ENCODE results near the gene GRM7.

GRM7 gene

GRCh38 chr3:7607083-7607482, 746.2 kb downstream of the GRM7 start:
- in situ Hi-C loops (cut with MboI; ENCODE audit: low sequenced_read_pairs, unreplicated experiment): no loop called here
- no peak for DNase-seq (ENCODE audit: low spot score)
- no peak for TF ChIP-seq CTCF (IDR thresholded peaks at IDR 0.05; ENCODE audit: borderline replicate concordance, control extremely low read depth, extremely low read depth, insufficient read depth, missing control alignments)

DNA sequence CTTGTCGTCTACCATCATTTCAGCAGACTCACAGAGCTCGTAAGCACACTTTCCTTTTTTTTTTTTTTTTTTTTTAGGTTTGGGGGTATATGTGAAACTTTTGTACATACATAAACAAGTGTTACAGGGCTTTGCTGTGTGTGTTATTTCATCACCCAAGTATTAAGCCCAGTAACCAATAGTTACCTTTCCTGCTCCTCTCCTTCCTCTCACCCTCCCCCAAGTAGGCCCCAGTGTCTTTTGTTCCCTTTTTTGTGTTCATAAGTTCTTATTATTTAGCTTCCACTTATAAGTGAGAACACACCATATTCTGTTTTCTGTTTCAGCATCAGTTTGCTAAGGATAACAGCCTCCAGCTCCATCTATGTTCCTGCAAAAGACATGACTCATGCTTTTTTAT, 746.8 kb downstream of the GRM7 start:
- in situ Hi-C loops (cut with MboI; ENCODE audit: low sequenced_read_pairs, unreplicated experiment): no loop called here
- TF ChIP-seq CTCF (IDR thresholded peaks at IDR 0.05; ENCODE audit: borderline replicate concordance, control extremely low read depth, extremely low read depth, insufficient read depth, missing control alignments): no peak
- DNase-seq (ENCODE audit: low spot score): no peak

DNA sequence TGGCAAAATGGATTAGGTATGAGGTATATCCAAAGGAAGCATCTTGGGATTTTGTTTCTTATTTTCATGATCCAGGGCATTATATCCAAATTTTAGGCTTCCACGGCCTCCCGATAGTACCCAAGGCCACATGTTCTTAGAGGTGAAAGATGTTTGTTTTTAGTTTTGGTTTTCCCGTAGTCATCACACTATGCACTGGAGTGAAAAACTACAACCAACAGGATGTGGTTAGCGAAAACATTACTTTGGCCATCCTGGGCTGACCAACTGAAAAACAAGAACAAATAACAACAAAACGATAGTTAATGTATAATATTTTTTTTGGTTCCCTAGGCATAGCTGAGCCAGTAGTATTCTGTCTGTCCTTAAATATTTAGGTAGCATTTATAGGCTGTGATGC, 749.7 kb downstream of the GRM7 start:
- no peak for DNase-seq (ENCODE audit: low spot score)
- in situ Hi-C loops (cut with MboI; ENCODE audit: low sequenced_read_pairs, unreplicated experiment): no loop called here
- TF ChIP-seq CTCF (IDR thresholded peaks at IDR 0.05; ENCODE audit: borderline replicate concordance, control extremely low read depth, extremely low read depth, insufficient read depth, missing control alignments): no peak

GRCh38 chr3:7615043-7615442, 754.1 kb downstream of the GRM7 start:
- no peak for TF ChIP-seq CTCF (IDR thresholded peaks at IDR 0.05; ENCODE audit: borderline replicate concordance, control extremely low read depth, extremely low read depth, insufficient read depth, missing control alignments)
- in situ Hi-C loops (cut with MboI; ENCODE audit: low sequenced_read_pairs, unreplicated experiment): no loop called here
- no peak for DNase-seq (ENCODE audit: low spot score)

DNA sequence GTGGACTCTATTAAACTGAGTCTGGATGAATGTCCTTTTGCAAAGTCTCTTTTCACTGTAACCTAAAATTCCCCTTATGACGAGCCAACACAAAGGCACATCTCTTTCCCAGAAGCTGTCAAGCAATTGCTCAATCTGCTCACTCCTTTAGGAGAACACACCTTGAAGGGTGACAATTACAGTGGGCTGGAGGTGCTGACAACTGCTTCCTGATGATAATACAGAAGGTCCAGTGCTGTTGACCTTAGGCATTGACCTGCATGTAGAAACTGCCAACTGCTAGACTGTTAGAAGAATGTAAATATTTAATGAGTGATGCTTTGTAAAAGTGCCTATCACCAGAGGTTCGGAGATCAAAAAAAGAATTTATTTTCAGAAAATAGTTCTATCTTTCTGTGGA, 757.7 kb downstream of the GRM7 start:
- no peak for TF ChIP-seq CTCF (IDR thresholded peaks at IDR 0.05; ENCODE audit: borderline replicate concordance, control extremely low read depth, extremely low read depth, insufficient read depth, missing control alignments)

DNA sequence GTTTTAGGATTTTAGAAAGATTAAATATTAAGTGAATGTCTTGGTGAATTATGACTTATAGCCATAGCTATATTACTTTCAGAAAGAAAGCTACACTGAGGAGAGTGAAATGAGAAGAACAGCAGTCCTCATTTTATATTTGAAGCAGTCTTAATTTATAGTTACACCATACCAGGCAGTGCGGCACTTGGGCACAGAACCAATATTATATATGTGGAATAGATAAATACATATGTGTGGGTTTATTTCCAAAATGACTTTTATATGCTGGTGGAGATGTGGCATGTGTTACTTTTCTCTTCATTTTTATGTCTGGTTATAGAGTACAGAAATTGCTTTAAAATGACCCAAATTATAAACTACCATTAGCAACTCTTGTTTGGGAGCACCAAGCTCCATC, 759.5 kb downstream of the GRM7 start:
- no peak for DNase-seq (ENCODE audit: low spot score)
- no peak for TF ChIP-seq CTCF (IDR thresholded peaks at IDR 0.05; ENCODE audit: borderline replicate concordance, control extremely low read depth, extremely low read depth, insufficient read depth, missing control alignments)
- in situ Hi-C loops (cut with MboI; ENCODE audit: low sequenced_read_pairs, unreplicated experiment): no loop called here

More for the DNA sequence above, 757.7 kb downstream of the GRM7 start:
- in situ Hi-C loops (cut with MboI; ENCODE audit: low sequenced_read_pairs, unreplicated experiment): no loop called here
- DNase-seq (ENCODE audit: low spot score): no peak
